ENCODE measurements around the gene P2RY8.
"Not testable (repeated sequence)": the region's sequence is repeated elsewhere in the genome, so short reads cannot be mapped to it uniquely, and the experiment has no call there.

Gene P2RY8

GRCh38 chrX:1518512-1518911, 18.5 kb downstream of the P2RY8 start:
- DNase-seq: no peak

GRCh38 chrX:1516596-1517104, 20.3 kb downstream of the P2RY8 start:
- no peak for DNase-seq

- DNase-seq: peak; percentile 1
These were observed 25.2 kb downstream of the P2RY8 start for GRCh38 chrX:1511829-1512228.

GRCh38 chrX:1511150-1511549, 25.8 kb downstream of the P2RY8 start:
- DNase-seq: no peak

GRCh38 chrX:1507511-1508463, 29.2 kb downstream of the P2RY8 start:
- peak; percentile 2 for DNase-seq

GRCh38 chrX:1506916-1507315, 30.1 kb downstream of the P2RY8 start:
- DNase-seq: peak; percentile 2

- DNase-seq: no peak
These were observed 34.1 kb downstream of the P2RY8 start for GRCh38 chrX:1502853-1503252.

- peak; percentile 1 for DNase-seq
These were observed 34.7 kb downstream of the P2RY8 start for GRCh38 chrX:1502241-1502640.

GRCh38 chrX:1500701-1501624, 36.0 kb downstream of the P2RY8 start:
- DNase-seq: peak; percentile 60

- no peak for DNase-seq
These were observed 40.9 kb downstream of the P2RY8 start for GRCh38 chrX:1496076-1496475.

- DNase-seq: peak; percentile 89
These were observed 43.0 kb downstream of the P2RY8 start for GRCh38 chrX:1493877-1494510.

- DNase-seq: peak; percentile 23
These were observed 43.6 kb downstream of the P2RY8 start for GRCh38 chrX:1493412-1493811.

GRCh38 chrX:1492421-1493012, 44.5 kb downstream of the P2RY8 start:
- peak; percentile 25 for DNase-seq

- peak; percentile 72 for DNase-seq
These were observed 45.1 kb downstream of the P2RY8 start for GRCh38 chrX:1491851-1492349.

- DNase-seq: not testable (repeated sequence)
These were observed 45.7 kb downstream of the P2RY8 start for GRCh38 chrX:1491248-1491647.

GRCh38 chrX:1490723-1491122, 46.3 kb downstream of the P2RY8 start:
- not testable (repeated sequence) for DNase-seq

- not testable (repeated sequence) for DNase-seq
These were observed 47.6 kb downstream of the P2RY8 start for GRCh38 chrX:1489354-1489753.

GRCh38 chrX:1488745-1489144, 48.2 kb downstream of the P2RY8 start:
- DNase-seq: no peak

- DNase-seq: no peak
These were observed 48.8 kb downstream of the P2RY8 start for GRCh38 chrX:1488141-1488540.

GRCh38 chrX:1487401-1487800, 49.6 kb downstream of the P2RY8 start:
- DNase-seq: no peak

- DNase-seq: no peak
These were observed 50.1 kb downstream of the P2RY8 start for GRCh38 chrX:1486749-1487361.

GRCh38 chrX:1486177-1486576, 50.8 kb downstream of the P2RY8 start:
- DNase-seq: no peak
